ENCODE data around the gene SLC18A2. TPM values are rescaled to one million over a fixed set of nuclear protein-coding genes. Genes with fewer than 3 reads are reported as not detected.

Gene SLC18A2
- total and polyA plus RNA-seq, 2 of the 8 experiments (the other 6 are each of a cell fraction or from before 2014, with no cell fraction given) = 6.5 to 7.0 TPM

GRCh38 chr10:117221156-117221711 is 19.7 kb upstream of the SLC18A2 start:
- no peaks in the 10 kb centered on the region for H3K36me3 ChIP-seq (ENCODE audit: control insufficient read depth in 2 of 4, insufficient read depth in 4 of 4, low read length in 3 of 4)
- H3K4me2 ChIP-seq (ENCODE audit: insufficient read depth in 1 of 2, low read depth in 2 of 2, low read length in 2 of 2) = no peak overlapping the region
- POLR2A ChIA-PET (ENCODE audit: partially characterized antibody) = no interaction called here
- no peaks in the 10 kb centered on the region for H3K79me1 ChIP-seq (ENCODE audit: low read depth, low read length)
- no peak overlapping the region for H3K27ac ChIP-seq (ENCODE audit: low read depth, low read length)
- no peak overlapping the region for H4K5ac ChIP-seq (ENCODE audit: insufficient read length, low read depth, low read length)
- no peak overlapping the region for H3K9ac ChIP-seq (replicated peaks in 1 of 4; ENCODE audit: extremely low read depth in 1 of 4, low read depth in 3 of 4, low read length in 3 of 4)
- no peak overlapping the region for H2BK120ac ChIP-seq (replicated peaks; ENCODE audit: low read depth, low read length)
- no peak overlapping the region; the same call in 1 of the 2 replicates for H4K8ac ChIP-seq (ENCODE audit: extremely low read depth, insufficient read depth, low read length)
- H2AK5ac ChIP-seq (ENCODE audit: low read depth, low read length) = no peak overlapping the region
- no peak overlapping the region for H2BK15ac ChIP-seq (ENCODE audit: low read length)
- no peak overlapping the region for H3K23ac ChIP-seq (ENCODE audit: insufficient read length)
- CTCF ChIA-PET (ENCODE audit: partially characterized antibody) = interaction anchor here (5.2 to 8.7 kb wide), 2 partner anchors 14 to 96 kb away, joined by 50 to 118 read pairs; no protein-coding TSS in a partner anchor
- WGBS, 2 experiments (ENCODE audit: extremely low coverage in 1 of 2, insufficient coverage in 1 of 2, insufficient read length in 1 of 2, insufficient replicate concordance in 2 of 2, low coverage in 1 of 2, low lambda C conversion rate in 2 of 2, missing lambda C conversion rate in 1 of 2) = 67% methylated on average over 8 of the region's 10 CpGs; no CpG with 5 or more reads in 1 of the 2 experiments
- H3K27me3 ChIP-seq (replicated peaks in 1 of 4; ENCODE audit: control insufficient read depth in 3 of 4, extremely low read depth in 1 of 4, insufficient read depth in 3 of 4, low read length in 3 of 4) = peaks cover under 1 to 16% (median 14%) of the 10 kb centered on the region in 4 experiments
- peak; percentile 55 for FAIRE-seq
- H3K23me2 ChIP-seq (ENCODE audit: low read depth, low read length) = peaks cover 6% of the 10 kb centered on the region
- no peak overlapping the region for H3K14ac ChIP-seq (ENCODE audit: insufficient read length)
- DNase-seq (ENCODE audit: low read depth in 1 of 2, low spot score in 2 of 2) = peak in 1 of 2 experiments; percentile 59
- H3K56ac ChIP-seq (replicated peaks; ENCODE audit: insufficient read length, low read depth, low read length) = no peak overlapping the region
- no peak overlapping the region for H3K4me3 ChIP-seq (ENCODE audit: extremely low read depth in 1 of 4, insufficient read depth in 2 of 4, low read depth in 3 of 4, low read length in 4 of 4)
- H4K20me1 ChIP-seq (replicated peaks in 1 of 2; ENCODE audit: control insufficient read depth in 1 of 2, insufficient read depth in 2 of 2, low read length in 2 of 2) = peaks cover 0 to 1% of the 10 kb centered on the region in 2 experiments
- no peak overlapping the region for H2BK12ac ChIP-seq (ENCODE audit: low read depth, low read length)
- H2AFZ ChIP-seq (ENCODE audit: low read length) = no peak overlapping the region
- no peaks in the 10 kb centered on the region for H3K9me3 ChIP-seq (ENCODE audit: insufficient read depth in 2 of 2, low read depth in 1 of 2, low read length in 1 of 2)
- H2BK20ac ChIP-seq (ENCODE audit: low read length) = no peak overlapping the region
- H3K4ac ChIP-seq (replicated peaks; ENCODE audit: insufficient read length, low read depth, low read length) = peak overlapping the region; percentile 61
- H3K79me2 ChIP-seq (ENCODE audit: control insufficient read depth in 1 of 2, insufficient read depth in 2 of 2, low read length in 2 of 2) = no peaks in the 10 kb centered on the region
- no peak overlapping the region for H2BK5ac ChIP-seq (ENCODE audit: low read depth, low read length)
- H3K18ac ChIP-seq (ENCODE audit: extremely low read depth, low read length) = no peak overlapping the region
- peaks cover 0 to 7% (median 7%) of the 10 kb centered on the region in 4 experiments; a peak in 5 of 7 replicates for H3K4me1 ChIP-seq (replicated peaks in 1 of 4; ENCODE audit: control insufficient read depth in 3 of 4, insufficient read depth in 4 of 4, low read length in 3 of 4)
- no peak overlapping the region for H4K91ac ChIP-seq (replicated peaks; ENCODE audit: insufficient read length, low read length)
